NCI-H146 (cell line): Measurements from ENCODE around the gene HYAL2.
A peak's percentile ranks its signal among the peaks of the same experiment; 100 is the strongest.

Experiments used
- DNase-seq: peaks from one replicate; lab custom pipeline; 2025; lab: John Stamatoyannopoulos, UW

Gene HYAL2

DNA sequence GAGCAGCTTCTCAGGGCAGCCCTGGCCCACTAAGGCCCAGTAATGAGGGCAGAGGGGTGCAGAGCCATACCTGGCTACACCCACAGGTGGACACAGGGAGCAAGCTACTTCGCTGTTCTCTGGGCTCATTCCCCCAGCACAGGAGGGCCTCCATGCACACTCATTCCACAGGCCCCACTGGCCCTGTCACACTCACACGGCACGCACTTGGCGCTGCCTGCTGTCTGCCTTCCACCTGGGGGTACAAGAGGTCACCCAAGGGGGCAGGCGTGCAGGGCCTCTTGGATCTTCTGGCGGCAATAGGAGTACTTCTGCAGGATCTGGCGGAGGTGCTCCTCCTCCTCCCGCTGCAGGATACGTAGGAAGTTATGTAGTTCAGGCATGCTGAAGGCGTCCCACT lies 7.8 kb upstream of the HYAL2 start:
- no peak for DNase-seq

DNA sequence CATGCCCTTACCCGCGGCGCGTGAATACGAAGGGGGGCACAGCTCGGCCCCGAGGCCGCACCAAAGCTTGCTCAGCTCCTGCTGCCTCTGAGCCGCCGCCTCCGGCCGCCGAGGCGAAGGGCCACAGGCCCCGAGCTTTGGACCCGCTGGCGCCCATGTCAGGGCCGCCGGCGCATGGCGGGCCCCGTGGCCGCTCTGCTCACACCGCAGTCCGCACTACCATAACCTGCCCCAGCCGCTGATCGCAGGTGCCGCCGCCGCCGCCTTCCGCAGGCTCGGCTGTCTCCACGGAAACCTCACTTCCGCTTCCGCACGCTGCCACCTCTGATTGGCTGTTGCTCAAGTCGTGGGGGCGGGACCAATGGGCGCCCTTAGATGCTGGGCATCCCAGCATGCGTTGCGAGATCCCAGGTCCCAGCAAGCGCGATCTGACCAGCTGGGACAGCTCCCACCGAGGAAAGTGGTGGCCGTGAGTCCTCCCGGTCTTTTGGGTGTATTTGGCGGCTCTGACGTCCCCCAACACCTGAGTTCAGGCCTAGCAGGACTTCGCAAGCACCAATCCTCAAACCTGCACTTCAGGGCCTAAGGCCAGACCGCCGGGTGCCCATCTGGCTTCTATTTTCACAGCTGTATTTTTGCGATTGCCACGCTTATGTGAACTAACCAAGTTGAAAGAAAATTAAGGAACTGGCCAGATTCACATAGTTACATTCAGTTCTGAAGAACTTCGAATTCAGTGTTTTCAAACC lies 5.6 kb upstream of the HYAL2 start, which contains the start of gene TUSC2:
TUSC2 (minus strand) TSS at position 281 of the 749 bp plus-strand sequence; CDS start at position 157, 124 bp downstream.
- peak; percentile 96 for DNase-seq

DNA sequence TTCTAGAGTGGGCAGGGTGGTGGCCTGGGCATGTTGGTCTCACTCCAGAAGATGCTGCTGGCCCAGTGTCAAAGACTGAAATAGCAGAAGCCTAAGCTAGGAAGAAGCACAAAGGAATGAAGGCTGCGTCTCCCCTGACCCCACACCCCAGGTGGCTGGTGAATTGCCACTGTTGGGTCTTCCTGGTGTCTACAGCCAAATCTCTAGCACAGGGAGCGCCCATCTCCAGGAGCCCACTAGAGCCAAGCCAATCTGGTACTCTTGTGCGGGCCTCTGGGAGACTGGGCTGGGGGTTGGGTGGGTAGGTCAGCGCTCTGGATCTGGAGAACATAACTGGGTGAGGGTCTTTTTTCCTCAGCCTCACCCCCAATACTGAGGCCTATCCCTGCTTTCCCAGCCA lies 4.6 kb upstream of the HYAL2 start:
- no peak for DNase-seq

DNA sequence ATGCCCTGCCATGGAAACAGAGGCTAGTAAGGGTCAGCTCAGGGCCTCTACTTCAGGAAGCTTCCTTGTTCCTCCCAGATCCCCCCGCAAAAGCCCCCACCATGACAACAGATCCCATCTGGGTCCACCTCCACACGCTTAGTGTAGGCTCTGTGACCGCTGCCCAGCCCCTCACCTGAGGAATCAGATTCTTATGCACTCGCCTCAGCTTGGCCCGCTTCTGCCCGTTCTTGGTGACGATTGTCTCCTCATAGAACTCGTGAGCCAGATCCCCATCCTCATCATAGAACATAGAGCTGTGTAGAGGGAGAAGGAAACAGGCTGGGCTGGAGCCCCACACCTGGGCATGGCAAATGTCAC lies 3.6 kb upstream of the HYAL2 start:
- no peak for DNase-seq

DNA sequence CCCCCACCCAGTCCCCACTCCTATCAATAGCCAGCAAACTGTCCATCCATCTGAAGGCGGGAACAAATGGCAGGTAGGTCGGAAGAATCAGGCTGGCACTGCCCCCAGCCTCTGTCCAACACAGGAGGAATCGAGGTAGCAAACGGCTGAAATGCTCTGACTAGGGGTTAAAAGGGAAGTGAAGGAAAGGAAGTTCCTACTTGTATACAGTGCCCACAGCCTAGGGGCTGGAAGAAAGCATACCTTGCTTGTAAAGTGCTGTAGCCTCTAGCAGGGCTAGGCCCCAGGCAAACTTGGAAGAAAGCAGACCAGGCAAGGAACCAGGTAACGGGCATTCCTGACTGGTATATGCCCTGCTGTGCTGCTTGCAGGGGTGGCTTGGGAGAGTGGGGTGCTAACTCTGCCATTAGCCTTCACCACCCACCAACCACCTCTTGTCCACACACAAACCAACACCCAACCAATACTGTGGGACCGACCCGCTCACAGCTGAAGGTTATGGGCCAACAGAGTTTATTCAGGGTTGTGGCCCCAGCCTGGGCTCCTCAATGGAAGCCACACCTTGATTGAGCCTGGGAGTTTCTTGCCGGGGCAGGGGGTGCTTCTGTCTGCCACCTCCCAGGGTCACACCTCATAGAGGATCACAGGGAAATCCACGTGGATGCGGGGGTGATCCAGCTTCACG lies 3.1 kb upstream of the HYAL2 start:
- DNase-seq = no peak

DNA sequence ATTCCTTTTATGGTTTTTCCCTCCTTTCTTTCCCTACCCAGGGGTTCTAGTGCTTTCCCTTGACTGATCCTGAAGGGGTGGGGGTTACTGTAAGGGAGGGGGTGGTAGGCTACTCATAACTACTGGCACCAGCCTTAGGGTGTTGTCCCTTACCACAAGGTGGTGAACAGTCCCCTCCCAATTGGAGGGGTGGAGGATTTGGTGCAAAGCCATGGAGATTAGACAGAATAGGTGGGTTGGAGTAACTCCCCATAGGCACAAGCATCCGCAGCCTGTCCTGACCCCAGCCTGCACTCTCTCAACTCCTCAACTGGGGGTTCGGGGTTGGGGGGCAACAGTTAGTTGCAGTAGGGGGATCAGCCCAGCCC lies 2.6 kb upstream of the HYAL2 start:
- DNase-seq = no peak

DNA sequence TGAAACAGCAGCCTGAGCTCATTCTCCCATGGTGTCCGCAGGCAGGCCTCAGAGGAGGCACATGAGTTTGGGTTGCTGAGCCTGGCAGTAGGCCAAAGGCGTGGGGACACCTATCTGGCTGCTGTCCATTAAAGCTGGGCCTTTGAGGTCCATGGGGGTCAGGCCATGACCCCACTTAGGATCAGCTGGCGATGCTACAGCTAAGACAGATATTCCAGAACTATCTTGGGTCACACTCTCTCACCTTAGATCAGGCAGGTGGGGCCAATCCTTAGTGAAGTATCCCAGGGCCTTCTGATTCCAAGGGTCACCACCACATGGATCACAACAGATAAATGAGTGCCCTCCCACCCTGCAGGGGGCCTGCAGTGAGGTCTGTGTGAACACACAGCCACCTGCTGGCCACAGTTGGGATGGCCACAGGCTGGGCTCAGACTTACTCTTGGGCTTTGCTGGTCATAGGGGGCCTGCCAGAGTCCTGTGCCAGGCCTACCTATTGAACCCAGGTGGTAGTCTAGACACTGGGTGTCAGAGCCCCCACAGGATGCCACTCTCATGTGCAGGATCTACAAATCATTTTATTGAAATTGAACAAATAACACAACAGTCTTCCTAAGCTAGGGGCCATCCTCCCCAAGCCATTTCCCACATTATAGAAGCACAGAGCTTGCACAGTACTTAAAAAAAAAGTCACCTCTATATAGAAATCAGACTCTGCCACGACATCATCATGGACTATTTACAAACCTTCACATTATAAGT lies 2.0 kb upstream of the HYAL2 start:
- peak; percentile 74 for DNase-seq

DNA sequence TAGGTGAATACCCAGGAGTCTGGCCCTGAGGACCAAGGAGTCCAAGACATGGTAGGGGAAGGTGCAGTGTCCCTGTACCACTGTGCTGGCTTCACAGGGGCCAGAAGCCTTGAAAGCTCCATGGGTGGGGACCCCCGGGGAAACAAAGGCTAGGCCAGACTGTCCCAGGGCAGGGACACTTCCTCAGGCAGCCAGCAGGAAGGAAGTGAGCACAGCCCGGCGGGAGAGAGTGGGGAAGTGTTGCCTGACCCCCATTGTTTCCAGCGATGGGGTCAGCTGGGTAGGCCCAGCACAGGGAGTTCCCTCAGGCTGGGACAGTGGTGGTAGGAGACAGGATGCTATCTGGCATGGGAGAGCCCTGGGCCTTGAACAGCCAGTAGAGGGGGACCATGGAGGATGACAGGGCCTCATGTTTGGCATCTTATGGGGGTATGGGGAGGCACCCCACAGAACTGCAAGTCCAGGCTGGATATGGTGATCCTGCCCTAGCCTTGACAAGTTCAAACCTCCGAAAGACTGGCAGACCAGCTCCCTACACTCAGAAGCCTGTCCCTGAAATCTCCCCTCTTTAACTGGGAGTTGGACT lies 1.2 kb upstream of the HYAL2 start:
- DNase-seq = no peak

DNA sequence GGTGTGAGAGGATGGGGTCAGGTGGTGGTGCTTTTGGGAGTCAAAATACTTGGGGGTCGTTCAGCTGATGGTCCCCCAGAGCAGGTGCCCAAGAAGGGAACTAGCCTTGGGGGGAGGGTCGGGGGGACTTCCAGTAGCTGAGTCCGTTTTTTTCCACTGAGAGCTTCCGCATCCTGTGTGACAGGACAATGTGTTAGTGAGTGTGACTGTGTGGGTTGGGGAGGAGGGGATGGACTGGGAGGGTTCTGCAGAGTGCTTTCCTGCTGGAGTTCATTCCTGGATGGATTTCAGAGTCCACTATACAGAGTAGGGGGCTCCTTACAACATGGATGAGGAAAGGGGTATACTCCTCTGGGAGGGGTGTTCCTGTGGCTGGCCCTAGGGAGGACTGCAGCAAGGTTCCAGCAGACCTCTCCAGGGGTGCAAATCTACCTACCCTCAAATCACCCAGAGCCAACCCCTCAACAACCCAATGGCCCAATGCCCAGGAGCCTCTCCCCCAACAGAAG lies 601 bp upstream of the HYAL2 start:
- DNase-seq = no peak

DNA sequence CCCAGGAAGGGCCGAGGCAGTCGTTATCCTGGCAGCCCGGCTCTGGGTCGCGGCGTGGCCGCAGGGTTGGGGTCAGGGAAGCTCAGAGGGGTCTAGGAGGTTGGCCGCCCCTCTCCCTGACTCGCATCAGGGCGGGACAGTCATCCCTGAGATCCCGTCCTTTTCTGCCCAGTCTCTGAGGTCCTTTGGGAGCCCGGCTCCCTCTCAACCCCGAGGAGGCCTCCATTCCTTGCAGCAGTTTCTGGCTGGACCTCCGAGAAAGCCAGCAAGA lies 495 bp downstream of the HYAL2 start:
- no peak for DNase-seq

DNA sequence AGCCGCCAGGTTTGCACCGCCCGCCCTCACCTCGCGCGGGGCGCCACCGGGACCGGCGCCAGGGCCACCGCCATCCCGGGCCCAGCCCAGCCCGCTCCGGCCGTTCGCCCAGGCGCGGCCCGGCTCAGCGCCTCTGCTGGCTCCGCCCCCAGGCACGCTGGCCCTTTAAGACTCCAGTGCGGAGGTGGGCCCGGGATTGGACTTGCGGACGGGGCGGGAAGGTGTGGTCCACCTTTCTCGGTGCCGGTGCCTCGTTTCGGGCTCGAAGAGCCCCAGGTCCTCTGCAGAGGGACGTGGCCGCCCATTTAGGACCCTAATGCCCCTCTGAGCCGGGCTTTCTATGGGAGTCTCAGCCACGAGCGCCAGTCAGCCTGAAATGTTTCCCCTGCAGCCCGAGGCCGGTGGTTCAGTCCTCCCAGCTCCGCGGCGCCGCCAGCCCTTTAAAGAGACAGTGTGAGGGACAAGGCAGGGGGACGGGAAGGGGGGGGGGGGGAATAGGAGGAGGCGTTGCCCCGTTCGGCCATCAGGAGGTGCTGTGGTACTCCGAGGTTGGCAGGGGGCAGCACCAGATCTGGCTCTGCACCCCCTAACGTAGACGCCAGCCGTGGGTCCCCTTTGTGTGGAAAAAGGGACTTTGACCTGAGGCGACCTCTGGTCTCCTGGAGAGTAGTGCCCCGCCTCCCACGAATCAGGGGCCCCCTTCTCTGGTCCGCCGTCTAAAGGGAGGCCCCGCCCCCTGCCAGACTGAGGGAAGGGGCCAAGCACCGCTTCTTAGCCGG lies 1.0 kb downstream of the HYAL2 start:
- peak; percentile 78 for DNase-seq

DNA sequence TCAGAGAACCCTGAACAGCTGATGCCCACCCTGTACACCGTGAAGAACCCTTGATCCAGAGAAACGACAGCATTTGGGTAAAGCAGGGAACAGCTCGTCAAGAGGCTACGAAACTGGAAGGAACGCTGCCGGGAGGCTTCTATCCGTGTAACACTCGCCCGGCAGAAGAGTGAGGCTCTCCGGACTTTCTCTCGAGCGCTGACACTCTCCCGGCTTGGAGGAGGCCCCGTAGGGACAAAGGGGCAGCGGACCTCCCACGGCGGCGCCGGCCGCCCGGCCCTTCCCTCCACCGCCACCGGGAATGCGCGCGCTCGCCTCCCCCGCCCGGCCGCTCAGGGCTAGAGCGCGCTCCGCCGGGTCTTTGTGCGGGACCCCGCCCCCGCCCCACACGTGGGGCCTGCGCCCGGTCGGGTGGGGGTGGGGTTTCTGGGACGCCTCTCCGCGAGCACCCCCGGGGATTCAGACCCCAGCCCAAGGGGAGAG lies 1.7 kb downstream of the HYAL2 start:
- DNase-seq = peak; percentile 72

DNA sequence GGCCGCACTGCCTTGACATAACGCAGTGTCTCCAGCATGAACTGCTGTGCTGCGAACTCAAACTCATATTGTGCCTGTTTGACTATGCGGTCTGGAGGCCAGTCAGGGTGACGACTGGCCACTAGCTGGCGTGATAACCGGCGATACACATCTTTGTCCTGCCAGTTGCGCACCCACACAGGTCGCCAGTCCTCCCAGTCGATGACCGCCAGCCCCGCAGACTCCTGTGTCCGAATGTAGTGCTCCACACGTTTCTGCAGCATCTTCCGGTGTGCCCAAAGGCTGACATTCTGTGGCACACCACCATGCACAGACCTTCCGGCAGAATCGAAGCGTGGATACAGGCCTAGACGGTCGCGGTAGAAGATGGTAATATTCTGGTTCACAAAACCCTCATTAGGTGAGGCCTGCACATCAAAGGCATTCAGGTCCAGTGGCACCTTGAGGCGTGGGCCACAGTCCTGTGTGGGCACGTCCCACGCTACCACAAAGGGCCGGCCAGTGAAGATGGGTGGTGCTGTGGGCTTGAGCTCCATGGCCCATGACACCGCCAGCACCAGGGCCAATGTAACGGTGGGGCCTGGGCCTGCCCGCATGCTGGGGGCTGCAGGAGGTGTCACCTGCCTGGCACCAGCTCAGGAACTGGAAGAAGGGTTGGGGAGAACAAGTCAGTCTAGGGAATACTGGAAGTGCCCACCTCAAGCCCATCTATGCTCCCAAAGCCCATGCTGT lies 2.5 kb downstream of the HYAL2 start:
- DNase-seq = no peak

DNA sequence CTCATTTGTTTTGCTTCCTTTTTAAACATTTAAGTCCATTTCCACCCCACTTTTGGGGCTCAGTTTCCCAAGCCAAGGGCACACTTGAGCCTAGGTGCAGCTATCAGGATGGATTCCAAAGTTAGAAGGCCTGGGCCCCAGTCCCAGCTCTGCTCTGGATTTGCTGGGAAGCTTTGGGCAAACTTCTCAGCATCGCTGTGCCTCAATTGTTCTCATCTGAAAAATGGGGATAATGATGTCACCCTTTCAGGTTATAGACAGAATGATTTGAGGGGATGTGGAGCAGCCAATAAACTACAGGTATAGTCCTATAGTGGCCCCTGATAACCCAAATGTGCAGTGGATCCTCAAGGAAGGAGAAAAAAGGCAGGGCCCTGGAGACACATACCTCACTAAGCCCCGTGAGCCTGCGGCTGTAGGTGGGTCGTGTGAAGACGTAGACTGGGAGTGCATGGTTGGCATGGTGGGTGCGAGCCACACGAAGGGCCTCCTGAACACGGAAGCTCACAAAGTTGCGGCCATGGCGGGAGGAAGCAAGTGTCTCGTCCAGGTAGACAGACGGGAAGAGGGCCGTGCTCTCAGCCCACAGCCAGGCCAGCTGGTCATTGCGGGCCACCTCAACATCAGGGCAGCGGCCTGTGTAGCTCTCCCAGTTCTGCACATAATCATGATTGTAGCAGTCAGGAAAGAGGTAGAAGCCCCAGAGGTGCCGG lies 3.2 kb downstream of the HYAL2 start:
- DNase-seq = no peak

DNA sequence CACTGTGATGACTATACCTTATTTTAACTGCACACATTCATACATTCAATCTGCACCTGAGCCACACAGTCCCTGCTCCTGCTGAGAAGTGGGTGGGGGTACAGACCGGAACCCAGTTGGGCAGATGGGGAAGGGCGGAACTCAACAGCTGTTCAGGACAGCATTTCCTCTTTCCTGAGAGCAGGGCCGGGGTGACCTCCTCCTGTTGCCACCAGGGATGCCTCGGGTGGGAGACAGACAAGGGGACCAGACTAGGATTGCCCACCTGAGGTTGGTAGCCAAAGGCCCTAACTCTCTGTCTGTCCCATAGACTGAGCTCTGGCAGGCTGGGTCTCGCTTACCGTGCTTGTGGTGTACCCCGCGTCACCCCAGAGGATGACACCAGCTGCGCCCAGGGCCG lies 3.9 kb downstream of the HYAL2 start:
- DNase-seq = no peak

DNA sequence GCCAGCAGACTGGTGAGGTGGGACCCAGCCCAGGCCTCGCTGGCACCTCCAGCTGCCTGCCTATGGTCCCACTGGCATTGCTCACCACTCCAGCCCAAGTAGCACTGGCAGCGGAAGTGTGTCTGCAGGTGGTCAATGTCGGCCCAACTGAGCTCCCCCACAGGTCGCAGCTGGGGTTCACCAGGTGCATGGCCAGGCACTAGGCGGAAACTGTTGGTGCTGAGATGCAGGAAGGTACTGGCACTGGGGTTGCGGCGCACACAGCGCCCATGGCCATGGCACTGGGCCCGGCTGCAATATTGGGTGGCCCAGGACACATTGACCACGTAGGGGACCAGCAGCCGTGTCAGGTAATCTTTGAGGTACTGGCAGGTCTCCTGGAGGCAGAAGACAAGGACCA lies 4.4 kb downstream of the HYAL2 start:
- no peak for DNase-seq

DNA sequence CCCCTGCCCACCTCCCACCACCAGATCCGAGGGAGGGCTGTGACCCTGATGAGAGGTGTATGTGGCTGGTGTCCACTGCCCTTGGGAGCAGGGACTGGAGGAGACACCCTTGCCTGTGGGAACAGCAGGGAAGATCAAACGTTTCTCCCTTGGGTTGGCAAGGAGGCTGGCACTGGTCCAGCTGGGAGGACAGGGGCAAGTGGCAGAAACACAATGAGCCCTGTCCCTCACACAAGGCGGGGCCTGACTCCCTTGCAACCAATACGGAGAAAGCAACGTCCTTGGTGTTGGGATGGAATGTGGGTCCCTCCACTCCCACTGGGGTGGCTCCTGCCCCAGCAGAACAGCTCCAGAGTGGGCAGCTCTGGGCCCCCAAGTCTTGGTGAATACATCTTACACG lies 5.2 kb downstream of the HYAL2 start:
- no peak for DNase-seq

DNA sequence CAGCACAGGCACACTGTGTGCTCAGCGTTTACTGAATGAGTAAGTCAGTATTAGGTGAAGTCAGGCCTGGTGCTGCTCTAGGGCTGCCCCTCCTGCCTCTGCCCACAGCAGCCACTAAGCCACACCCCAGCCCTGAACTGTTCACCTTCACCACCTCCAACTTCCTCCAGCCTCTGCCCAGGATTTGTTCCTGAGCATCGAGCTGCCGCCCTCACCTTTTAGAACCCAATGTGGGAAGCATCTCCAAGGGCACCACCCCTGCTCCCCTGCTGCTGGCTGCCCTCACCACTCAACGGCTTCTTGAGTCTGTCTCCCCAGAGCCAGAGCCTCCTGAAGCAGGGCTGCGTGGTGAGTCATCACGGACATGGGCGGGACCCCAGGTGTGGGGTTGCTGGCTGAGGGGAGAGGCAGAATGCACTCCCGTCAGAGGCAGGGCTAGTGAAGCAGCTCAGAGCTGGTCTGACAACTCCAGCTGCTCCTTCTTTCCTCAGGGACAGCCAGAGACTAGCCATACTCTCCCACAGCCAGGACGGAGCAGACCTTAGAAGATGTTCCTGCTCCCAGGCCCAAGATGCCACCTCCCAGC lies 5.8 kb downstream of the HYAL2 start:
- DNase-seq = no peak

DNA sequence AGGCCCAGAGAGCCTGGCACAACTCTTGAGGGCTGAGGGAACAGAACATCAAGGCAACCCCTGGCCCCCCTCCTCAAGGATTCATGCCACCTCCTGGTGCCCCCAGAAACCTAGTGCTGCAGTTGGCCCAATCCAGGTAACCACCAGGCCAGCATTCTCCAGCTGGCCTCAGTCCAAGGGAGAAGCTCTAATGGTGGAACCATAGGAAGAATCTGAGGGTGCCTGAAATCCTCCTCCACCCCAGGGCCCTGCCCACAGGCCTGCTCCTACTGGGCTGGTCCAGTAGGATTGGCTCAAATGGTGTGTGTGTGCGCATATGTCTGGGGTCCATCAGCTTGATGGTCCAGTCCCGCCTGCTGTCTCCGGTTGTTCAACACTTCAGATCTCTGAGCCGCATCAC lies 7.7 kb downstream of the HYAL2 start:
- DNase-seq = no peak

DNA sequence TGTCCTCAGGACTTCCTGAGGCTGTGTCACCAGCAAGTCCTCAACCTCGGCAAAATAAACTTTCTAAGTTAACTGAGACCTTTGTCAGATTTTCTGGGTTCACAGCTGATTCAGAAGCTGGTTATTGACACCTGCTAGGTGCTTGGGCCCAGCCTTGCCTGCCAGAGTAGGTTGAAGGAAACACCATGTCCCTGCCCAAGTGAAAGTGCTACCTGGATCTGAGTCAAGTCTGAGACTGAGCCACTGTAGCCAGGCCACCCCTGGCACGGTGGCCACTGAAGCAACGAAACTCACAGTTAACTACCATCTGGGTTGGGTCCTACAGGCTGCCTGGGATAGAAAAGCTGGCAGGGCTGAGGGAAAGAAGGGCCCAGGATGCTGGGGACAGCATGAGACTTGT lies 8.2 kb downstream of the HYAL2 start:
- no peak for DNase-seq
